Stimulated activated CD4-positive, alpha-beta T cell treated with anti-CD3 and anti-CD28 coated beads, Interleukin-2, amount 100 ng/mL, for 24 hours (primary cell): ENCODE data around the gene TICRR.

ENCODE experiments used
- DNase-seq, 2 donors: peaks; one replicate each; pipeline ENCODE4 v3.0.0-alpha.2; 2020

Gene TICRR

GRCh38 chr15:89656116-89656815, 81.0 kb downstream of the TICRR start:
- no peak for DNase-seq

- DNase-seq: no peak
Measured at GRCh38 chr15:89657686-89658200, 82.5 kb downstream of the TICRR start.

GRCh38 chr15:89659295-89659694, 84.0 kb downstream of the TICRR start:
- no peak for DNase-seq

GRCh38 chr15:89660556-89660955, 85.3 kb downstream of the TICRR start:
- DNase-seq: no peak

- DNase-seq: no peak
Measured at GRCh38 chr15:89662893-89663626, 87.8 kb downstream of the TICRR start.

GRCh38 chr15:89664441-89665350, 89.4 kb downstream of the TICRR start:
- DNase-seq: no peak

GRCh38 chr15:89665449-89666181, 90.3 kb downstream of the TICRR start:
- peak in 1 of 2 donors; percentile 32 for DNase-seq

- DNase-seq: no peak
Measured at GRCh38 chr15:89666184-89666857, 91.1 kb downstream of the TICRR start.

- no peak for DNase-seq
Measured at GRCh38 chr15:89666858-89667705, 91.8 kb downstream of the TICRR start.

GRCh38 chr15:89667706-89667960, 92.4 kb downstream of the TICRR start:
- no peak for DNase-seq

GRCh38 chr15:89668171-89668570, 92.9 kb downstream of the TICRR start:
- no peak for DNase-seq

- DNase-seq: no peak
Measured at GRCh38 chr15:89669309-89669865, 94.1 kb downstream of the TICRR start.

GRCh38 chr15:89669941-89670340, 94.7 kb downstream of the TICRR start:
- no peak for DNase-seq

- no peak for DNase-seq
Measured at GRCh38 chr15:89670971-89671560, 95.8 kb downstream of the TICRR start.

GRCh38 chr15:89671687-89672086, 96.4 kb downstream of the TICRR start:
- DNase-seq: no peak

- no peak for DNase-seq
Measured at GRCh38 chr15:89672221-89673164, 97.2 kb downstream of the TICRR start.

GRCh38 chr15:89673165-89673512, 97.9 kb downstream of the TICRR start:
- peak in 1 of 2 donors; percentile 42 for DNase-seq

- no peak for DNase-seq
Measured at GRCh38 chr15:89674526-89674925, 99.3 kb downstream of the TICRR start.

- no peak for DNase-seq
Measured at GRCh38 chr15:89675606-89676005, 100.3 kb downstream of the TICRR start.
